ENCODE results near the gene CYP3A4.

- TF ChIP-seq REXO4 (CRISPR knock-in tag; IDR thresholded peaks at IDR 0.05; ENCODE audit: borderline replicate concordance): no peak
- TF ChIP-seq MEIS1 (CRISPR knock-in tag; IDR thresholded peaks at IDR 0.05; ENCODE audit: borderline replicate concordance): no peak
- no peak for TF ChIP-seq ZNF430 (CRISPR knock-in tag; IDR thresholded peaks at IDR 0.05)
- TF ChIP-seq U2AF2 (IDR thresholded peaks at IDR 0.05; ENCODE audit: low read depth, low read length): no peak
- no peak for TF ChIP-seq ZBTB33 (CRISPR knock-in tag; IDR thresholded peaks at IDR 0.05)
- TF ChIP-seq MYC (CRISPR knock-in tag; IDR thresholded peaks at IDR 0.05; ENCODE audit: borderline replicate concordance): no peak
Observed at GRCh38 chr7:99733003-99733402, 51.0 kb downstream of the CYP3A4 start.

Data from HepG2 (cell line).